ENCODE results near the gene ARL4A.
"Not testable (repeated sequence)": the region's sequence is repeated elsewhere in the genome, so short reads cannot be mapped to it uniquely, and the experiment has no call there.

Gene ARL4A

GRCh38 chr7:12686891-12687717 lies at the start of gene ARL4A:
ARL4A (plus strand) TSS chr7:12687633; CDS start chr7:12688255, 622 bp downstream.
- peak; percentile 93 to 94 for DNase-seq

DNA sequence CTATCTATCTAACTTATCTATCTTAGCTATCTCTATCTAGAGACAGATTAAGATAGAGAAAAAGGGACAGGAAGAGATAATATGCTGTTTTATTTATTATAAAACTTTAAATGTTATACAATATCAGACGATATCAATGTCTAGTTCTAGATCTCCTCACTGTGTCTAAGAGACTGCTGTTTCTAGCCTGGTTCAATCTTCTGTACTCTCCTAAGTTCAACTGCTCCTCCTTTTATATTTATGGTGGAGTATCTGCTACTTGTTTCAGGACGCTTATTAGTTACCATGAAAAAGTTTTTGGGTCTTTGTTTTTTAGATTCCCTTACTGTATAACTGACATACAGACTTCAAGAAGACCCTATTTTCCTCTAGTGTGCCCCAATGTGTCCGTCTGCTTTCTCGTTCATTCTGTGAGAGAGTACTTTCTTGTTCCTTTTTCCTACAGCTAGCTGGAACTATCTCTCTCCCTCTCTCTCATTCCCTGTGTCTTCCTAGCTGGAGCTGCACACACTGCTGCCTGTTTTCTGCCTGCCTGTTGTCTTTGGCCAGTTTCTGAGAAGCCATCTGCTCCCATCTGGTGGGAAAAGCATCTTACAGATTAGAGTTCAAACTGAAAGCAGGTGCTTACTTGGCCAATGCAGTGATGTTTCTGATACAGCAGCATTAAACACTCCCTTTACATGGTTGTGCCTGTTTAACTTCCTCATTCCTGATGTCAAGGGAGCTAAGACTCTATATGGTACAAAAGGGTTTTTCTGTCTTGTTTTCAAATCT lies 49.4 kb upstream of the ARL4A start:
- DNase-seq, result no peak

DNA sequence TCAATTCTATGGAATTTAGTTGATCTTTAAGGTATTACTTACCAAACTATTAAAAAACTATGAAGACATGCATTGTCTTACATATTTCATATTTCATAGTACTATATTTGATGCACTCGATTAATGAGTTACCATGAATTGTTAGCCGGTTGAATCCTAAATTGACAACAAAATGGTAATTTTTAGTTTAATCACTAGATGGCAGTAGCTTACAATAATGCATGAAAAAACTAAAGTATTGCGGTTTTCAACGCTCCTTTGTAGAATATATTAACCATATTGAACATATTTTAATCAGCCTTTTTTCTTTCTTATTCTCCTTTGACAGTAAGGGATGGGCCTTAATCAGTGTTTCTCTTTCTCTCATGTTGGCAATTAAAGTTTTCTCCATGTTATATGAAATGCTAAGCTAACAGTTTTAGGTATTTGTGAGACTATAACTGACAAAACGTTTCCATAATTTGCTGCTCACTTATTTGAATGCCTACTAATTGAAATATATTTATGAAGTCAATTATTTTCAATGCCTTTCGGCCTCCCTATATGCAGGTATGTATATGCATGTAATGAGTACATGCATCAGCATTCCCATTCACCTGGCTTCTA lies 48.5 kb upstream of the ARL4A start:
- DNase-seq, result peak in 1 of 2 experiments; percentile 37

DNA sequence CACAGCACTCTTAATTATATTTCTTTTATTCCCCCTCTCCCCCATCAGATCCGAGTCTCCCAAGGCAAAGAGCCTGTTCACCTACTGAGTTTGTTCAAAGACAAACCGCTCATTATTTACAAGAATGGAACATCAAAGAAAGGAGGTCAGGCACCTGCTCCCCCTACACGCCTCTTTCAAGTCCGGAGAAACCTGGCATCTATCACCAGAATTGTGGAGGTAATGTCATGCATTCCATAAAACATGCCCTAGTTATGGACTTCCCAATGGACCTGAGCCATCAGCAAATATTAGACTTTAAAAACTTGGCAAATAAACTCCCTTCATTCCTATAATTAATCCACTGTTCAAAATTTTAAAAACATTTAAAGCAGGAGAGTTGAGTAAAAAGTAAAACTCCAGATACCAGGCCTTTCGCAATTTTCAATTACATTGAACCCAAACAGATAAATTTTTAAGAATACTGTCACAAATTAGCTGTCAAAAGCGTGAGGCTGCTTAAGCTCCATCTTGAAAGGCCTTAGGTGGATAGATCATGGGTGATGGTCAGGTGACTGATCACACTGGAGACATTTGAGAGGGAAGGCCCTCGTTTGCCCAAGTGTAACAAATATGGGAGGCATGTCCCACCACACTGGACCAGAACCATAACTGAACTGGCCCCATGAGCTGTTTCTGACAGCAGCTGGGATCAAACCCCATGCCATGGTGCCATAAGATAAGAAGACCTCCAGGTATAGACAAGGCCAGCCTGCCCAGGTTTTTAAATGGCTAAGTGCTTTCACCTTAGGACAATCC lies 46.9 kb upstream of the ARL4A start:
- no peak for DNase-seq

- no peak for DNase-seq
Measured at GRCh38 chr7:12641196-12641595, 46.2 kb upstream of the ARL4A start.

DNA sequence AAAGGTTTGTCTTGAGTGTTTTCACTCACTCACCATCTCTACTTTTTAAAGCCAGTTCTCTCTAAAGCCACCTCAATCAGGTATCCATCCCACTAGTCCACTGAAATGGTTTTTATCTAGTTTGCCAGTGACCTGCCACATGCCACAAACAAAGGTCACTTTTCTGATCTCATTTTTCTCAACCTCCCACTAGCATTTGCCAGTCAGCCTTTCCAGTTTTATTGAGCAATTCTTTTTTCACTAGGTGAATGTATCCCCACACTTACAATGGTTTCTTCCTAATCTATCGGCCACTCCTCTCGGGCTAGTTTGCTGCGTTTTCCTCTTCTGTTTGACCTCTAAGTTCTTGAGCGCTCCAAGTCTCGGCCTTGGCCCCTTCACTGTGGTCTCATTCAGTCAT lies 44.9 kb upstream of the ARL4A start:
- DNase-seq, result no peak

DNA sequence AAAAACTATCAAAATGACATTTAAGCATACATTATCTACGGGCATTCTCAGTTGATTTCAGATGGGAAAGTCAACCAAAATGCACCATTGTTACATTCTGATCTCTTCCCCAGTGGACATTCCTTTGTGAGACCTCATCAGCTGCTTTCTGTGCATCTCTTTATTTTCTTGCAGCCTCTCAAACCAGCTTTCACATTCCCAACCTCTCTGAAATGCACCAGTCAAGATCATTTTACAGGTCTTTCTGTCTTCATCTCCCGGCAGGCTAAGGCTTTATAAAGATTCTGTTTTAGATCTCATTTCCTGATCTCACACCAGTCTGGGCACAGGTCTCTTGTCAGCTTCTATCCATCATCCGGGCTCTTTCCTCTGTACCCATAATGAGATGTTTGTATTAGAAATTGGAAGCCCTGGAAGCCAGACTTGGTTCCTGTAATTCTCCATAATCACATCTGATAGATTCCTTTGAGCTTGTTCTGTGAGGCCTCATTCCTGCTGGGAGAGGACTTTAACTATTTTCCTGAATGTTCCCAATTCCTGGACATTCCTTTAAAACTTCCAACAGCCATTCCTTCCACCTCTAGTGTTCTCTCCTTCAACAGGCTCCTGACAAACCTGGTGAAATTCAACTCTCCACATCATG lies 44.3 kb upstream of the ARL4A start:
- no peak for DNase-seq

DNA sequence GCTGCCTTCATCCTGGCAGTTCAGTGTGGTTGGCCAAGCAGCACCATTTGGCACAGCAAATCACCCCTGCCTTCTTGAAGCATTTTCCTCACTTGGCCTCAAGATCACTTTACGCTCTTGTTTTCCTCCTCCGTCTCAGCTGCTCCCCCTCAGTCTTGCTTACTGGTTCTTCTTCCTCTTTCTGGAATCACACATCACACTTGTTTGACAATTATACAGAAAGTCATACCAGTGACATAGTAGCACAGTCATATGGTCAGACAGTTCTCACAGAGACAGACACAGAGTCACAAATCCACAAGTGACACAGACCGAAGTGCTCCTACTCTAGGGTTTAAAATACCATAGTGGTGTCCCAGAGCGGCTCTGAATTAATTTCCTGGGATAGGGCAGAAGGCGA lies 43.8 kb upstream of the ARL4A start:
- DNase-seq, result no peak

- not testable (repeated sequence) for DNase-seq
Measured at GRCh38 chr7:12645212-12645611, 42.2 kb upstream of the ARL4A start.

DNA sequence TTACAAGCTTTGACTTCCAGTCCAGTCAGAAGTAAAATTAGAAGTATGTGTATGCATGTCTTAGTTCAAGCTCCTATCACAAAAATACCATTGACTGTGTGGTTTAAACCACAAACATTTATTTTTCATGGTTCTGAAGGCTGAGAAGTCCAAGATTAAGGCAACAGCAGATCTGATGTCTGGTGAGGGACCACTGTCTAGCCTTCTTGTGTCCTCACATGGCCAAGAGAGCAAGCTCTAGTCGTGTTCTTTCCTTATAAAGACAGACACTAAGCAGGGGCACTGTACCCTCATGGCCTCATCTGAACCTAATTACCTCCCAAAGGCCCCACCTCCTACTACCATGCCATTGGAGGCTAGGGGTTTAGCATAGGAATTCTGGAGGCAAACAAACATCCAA lies 41.3 kb upstream of the ARL4A start:
- DNase-seq, result no peak

GRCh38 chr7:12647364-12648219 lies 39.8 kb upstream of the ARL4A start:
- no peak for DNase-seq

GRCh38 chr7:12648704-12649261 lies 38.6 kb upstream of the ARL4A start:
- no peak for DNase-seq

DNA sequence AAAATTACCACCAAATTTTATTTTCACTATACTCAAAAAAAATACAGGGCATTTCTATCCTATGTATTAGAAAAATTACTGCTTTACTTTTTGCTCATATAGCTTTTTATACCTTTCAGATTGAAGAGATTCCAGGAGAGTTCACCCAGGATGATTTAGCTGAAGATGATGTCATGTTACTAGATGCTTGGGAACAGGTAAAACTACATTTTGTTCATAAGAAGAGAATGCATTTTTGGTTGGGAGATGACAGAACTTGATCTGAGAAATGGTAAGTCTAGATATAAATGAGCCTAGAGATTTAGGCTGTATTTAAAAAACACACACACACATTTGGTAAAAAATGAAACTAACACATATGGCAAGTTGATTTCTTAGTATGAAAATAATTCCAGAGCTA lies 38.1 kb upstream of the ARL4A start:
- DNase-seq, result no peak

GRCh38 chr7:12650080-12650479 lies 37.4 kb upstream of the ARL4A start:
- no peak for DNase-seq

GRCh38 chr7:12653110-12653509 lies 34.3 kb upstream of the ARL4A start:
- DNase-seq, result no peak

DNA sequence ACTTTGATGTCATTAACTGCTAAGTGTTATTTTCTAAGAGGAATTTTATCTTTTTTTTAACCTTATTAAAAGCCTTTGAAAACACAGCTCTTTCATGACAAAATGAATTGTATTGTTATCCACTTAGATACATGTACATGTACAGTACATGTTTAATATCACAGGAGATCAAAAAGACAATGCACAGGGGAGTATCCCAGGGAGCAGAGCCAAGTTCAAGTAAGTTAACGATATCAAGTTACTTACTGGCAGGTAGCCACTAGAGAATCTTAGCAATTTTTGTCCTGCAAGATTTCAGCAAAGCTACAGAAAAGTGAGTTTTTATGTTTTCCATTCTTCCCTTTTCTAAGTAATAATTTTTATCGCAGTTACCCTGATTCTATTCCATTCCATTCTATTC lies 33.9 kb upstream of the ARL4A start:
- DNase-seq, result no peak

- no peak for DNase-seq
Measured at GRCh38 chr7:12655161-12655560, 32.3 kb upstream of the ARL4A start.

DNA sequence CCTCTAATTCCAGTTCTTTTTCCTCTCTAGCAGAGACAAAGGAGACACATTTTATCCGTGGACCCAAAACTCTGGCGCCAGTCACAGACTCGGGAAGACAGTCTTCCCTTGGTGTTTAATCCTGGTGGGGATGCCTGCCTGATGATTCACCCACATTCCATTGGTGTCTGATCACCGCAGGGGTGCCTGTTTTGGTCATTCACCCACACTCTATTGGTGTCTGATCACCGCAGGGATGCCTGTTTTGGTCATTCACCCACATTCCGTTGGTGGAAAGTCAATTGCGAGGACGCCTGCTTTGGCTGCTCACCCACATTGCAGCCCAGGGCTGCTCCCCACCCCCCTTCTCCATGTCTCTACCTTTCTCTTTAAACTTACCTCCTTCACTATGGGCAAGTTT lies 27.0 kb upstream of the ARL4A start:
- not testable (repeated sequence) for DNase-seq

DNA sequence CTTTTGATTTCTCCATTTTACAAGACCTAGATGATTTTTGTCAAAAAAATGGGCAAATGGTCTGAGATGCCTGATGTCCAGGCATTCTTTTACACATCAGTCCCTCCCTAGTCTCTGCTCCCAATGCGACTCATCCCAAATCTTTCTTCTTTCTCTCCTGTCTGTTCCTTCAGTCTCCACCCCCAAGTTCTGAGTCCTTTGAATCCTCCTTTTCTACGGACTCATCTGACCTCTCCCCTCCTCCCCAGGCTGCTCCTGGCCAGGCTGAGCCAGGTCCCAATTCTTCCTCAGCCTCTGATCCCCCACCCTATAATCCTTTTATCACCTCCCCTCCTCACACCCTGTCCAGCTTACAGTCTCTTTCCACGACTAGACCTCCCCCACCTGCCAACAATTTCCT lies 26.4 kb upstream of the ARL4A start:
- DNase-seq, result not testable (repeated sequence)

DNA sequence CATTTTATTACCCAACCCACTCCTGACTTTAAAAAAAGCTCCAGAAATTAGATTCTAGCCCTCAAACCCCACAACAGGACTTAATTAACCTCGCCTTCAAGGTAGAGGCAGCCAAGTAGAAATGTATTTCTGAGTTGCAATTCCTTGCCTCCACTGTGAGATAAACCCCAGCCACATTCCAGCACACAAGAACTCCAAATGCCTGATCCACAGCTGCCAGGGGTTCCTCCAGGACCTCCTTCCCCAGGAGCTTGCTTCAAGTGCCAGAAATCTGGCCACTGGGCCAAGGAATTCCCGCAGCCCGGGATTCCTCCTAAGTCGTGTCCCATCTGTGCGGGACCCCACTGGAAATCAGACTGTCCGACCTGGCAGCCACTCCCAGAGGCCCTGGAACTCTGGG lies 25.9 kb upstream of the ARL4A start:
- DNase-seq, result no peak
